ENCODE results near the gene AKR1C1.
"Not testable (repeated sequence)": the region's sequence is repeated elsewhere in the genome, so short reads cannot be mapped to it uniquely, and the experiment has no call there.

- TF ChIP-seq, protein P1, sequence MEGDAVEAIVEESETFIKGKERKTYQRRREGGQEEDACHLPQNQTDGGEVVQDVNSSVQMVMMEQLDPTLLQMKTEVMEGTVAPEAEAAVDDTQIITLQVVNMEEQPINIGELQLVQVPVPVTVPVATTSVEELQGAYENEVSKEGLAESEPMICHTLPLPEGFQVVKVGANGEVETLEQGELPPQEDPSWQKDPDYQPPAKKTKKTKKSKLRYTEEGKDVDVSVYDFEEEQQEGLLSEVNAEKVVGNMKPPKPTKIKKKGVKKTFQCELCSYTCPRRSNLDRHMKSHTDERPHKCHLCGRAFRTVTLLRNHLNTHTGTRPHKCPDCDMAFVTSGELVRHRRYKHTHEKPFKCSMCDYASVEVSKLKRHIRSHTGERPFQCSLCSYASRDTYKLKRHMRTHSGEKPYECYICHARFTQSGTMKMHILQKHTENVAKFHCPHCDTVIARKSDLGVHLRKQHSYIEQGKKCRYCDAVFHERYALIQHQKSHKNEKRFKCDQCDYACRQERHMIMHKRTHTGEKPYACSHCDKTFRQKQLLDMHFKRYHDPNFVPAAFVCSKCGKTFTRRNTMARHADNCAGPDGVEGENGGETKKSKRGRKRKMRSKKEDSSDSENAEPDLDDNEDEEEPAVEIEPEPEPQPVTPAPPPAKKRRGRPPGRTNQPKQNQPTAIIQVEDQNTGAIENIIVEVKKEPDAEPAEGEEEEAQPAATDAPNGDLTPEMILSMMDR (IDR thresholded peaks at IDR 0.05), result not testable (repeated sequence)
- not testable (repeated sequence) for TF ChIP-seq POLR2A (IDR thresholded peaks at IDR 0.05)
Measured at GRCh38 chr10:5010043-5010442, 46.8 kb downstream of the AKR1C1 start.
